HFF-Myc (cell line): ENCODE data around the gene CPNE6.

Experiments
- DNase-seq: peaks from one replicate; pipeline ENCODE4 v3.0.0-alpha.2; 2011; ENCODE audit warnings: low read depth; ENCODE audit errors: extremely low read depth
- H3K4me3 ChIP-seq: replicated peaks from 2 replicates; pipeline ENCODE4 v1.5.1; 2011; ENCODE audit warnings: low read depth, mild to moderate bottlenecking, control low read depth, low read length
- CTCF ChIP-seq: IDR thresholded peaks from 2 replicates; pipeline ENCODE4 v1.5.1; 2012; ENCODE audit warnings: mild to moderate bottlenecking, low read depth, low read length, control low read depth; ENCODE audit errors: missing control alignments

Gene CPNE6

GRCh38 chr14:24072436-24072835, 1.1 kb downstream of the CPNE6 start:
- no peak for DNase-seq
- H3K4me3 ChIP-seq = no peak overlapping the region
- no peak for TF ChIP-seq CTCF

GRCh38 chr14:24072881-24073877, 1.8 kb downstream of the CPNE6 start:
- TF ChIP-seq CTCF = no peak
- no peak overlapping the region for H3K4me3 ChIP-seq
- DNase-seq = no peak

GRCh38 chr14:24074625-24075484, 3.5 kb downstream of the CPNE6 start:
- no peak overlapping the region for H3K4me3 ChIP-seq
- no peak for DNase-seq
- TF ChIP-seq CTCF = no peak

- H3K4me3 ChIP-seq = no peak overlapping the region
- DNase-seq = no peak
- TF ChIP-seq CTCF = no peak
Measured at GRCh38 chr14:24075485-24076301, 4.3 kb downstream of the CPNE6 start.

- no peak for TF ChIP-seq CTCF
- no peak for DNase-seq
Measured at GRCh38 chr14:24076302-24076601, 4.9 kb downstream of the CPNE6 start.

GRCh38 chr14:24077086-24077485, 5.7 kb downstream of the CPNE6 start:
- TF ChIP-seq CTCF = no peak
- DNase-seq = no peak
- no peak overlapping the region for H3K4me3 ChIP-seq

More at GRCh38 chr14:24076302-24076601, 4.9 kb downstream of the CPNE6 start:
- H3K4me3 ChIP-seq = no peak overlapping the region
